K562 (cell line): ENCODE data around the gene ZBTB32. TPM values are rescaled to one million over a fixed set of nuclear protein-coding genes. Genes with fewer than 3 reads are reported as not detected.

Experiments
- CAMTA2 ChIP-seq: fragments of 250-450 bp; sonication (Bioruptor Pico); conservative IDR thresholded peaks from 2 replicates; pipeline ENCODE4 v1.5.1; 2022
- CBFA2T3 ChIP-seq: fragments of 450-650 bp; IDR thresholded peaks from 2 replicates; pipeline ENCODE4 v1.6.1; 2017
- CEBPB ChIP-seq: fragments of 450-650 bp; IDR thresholded peaks from 2 replicates; pipeline ENCODE4 v1.6.1; 2016; ENCODE audit warnings: missing genetic modification characterization, missing compliant biosample characterization
- EGR1 ChIP-seq: fragments of 450-650 bp; conservative IDR thresholded peaks from 2 replicates; pipeline ENCODE4 v1.6.1; 2017; ENCODE audit warnings: mild to moderate bottlenecking
- EP400 ChIP-seq: fragments of 450-650 bp; IDR thresholded peaks from 2 replicates; pipeline ENCODE4 v1.6.1; 2017; ENCODE audit warnings: antibody characterized with exemption, mild to moderate bottlenecking, moderate library complexity
- ETV1 ChIP-seq: fragments of 450-650 bp; conservative IDR thresholded peaks from 2 replicates; pipeline ENCODE4 v1.6.1; 2016; ENCODE audit warnings: missing genetic modification characterization, control low read depth, low read depth, missing compliant biosample characterization
- GABPB1 ChIP-seq: sonication (generic); formaldehyde crosslinking; IDR thresholded peaks from 2 replicates; pipeline ENCODE4 v1.8.0; 2022; ENCODE audit warnings: mild to moderate bottlenecking, missing genetic modification reagents
- KDM5B ChIP-seq: fragments of 200-600 bp; sonication (generic); IDR thresholded peaks from 2 replicates; pipeline ENCODE4 v1.6.1; 2012; ENCODE audit warnings: low read depth, mild to moderate bottlenecking, moderate library complexity, low read length, control low read depth, inconsistent platforms; ENCODE audit not compliant: insufficient replicate concordance
- MAFG ChIP-seq: fragments of 450-650 bp; conservative IDR thresholded peaks from 2 replicates; pipeline ENCODE4 v1.6.1; 2016; ENCODE audit warnings: missing genetic modification characterization, missing compliant biosample characterization
- MCM2 ChIP-seq: fragments of 450-650 bp; IDR thresholded peaks from 2 replicates; pipeline ENCODE4 v1.6.1; 2017; ENCODE audit warnings: low read depth, mild to moderate bottlenecking
- MEIS2 ChIP-seq: fragments of 450-650 bp; IDR thresholded peaks from 2 replicates; pipeline ENCODE4 v1.6.1; 2014; ENCODE audit warnings: mild to moderate bottlenecking; ENCODE audit not compliant: partially characterized antibody
- MTA3 ChIP-seq: fragments of 450-650 bp; formaldehyde crosslinking; IDR thresholded peaks from 2 replicates; pipeline ENCODE4 v1.6.1; 2017; ENCODE audit warnings: mild to moderate bottlenecking, borderline replicate concordance
- NONO ChIP-seq, 2 experiments: fragments of 200-400 bp in 1 of 2; fragments of 450-650 bp in 1 of 2; formaldehyde crosslinking in 1 of 2; IDR thresholded peaks; 2 replicates each; pipeline ENCODE4 v1.6.1; 2017; ENCODE audit warnings: low read depth in 2 of 2, mild to moderate bottlenecking in 2 of 2, moderate library complexity in 2 of 2, low read length in 1 of 2
- PYGO2 ChIP-seq: fragments of 450-650 bp; IDR thresholded peaks from 2 replicates; pipeline ENCODE4 v1.6.1; 2016; ENCODE audit warnings: mild to moderate bottlenecking, missing genetic modification characterization, moderate library complexity, missing compliant biosample characterization
- RCOR1 ChIP-seq, 2 experiments: IDR thresholded peaks; 2 replicates each; pipeline ENCODE4 v1.6.1; 2012; ENCODE audit warnings: low read depth in 2 of 2, low read length in 2 of 2, borderline replicate concordance in 1 of 2, improper control_type of control experiment in 1 of 2
- SMC3 ChIP-seq: conservative IDR thresholded peaks from 2 replicates; pipeline ENCODE4 v1.6.1; 2011; ENCODE audit warnings: low read depth, low read length, improper control_type of control experiment; ENCODE audit not compliant: insufficient read depth
- SREBF2 ChIP-seq: sonication (generic); formaldehyde crosslinking; IDR thresholded peaks from 2 replicates; pipeline ENCODE4 v1.4.0; 2020; ENCODE audit warnings: mild to moderate bottlenecking, missing genetic modification reagents
- SRSF7 ChIP-seq: fragments of 200-400 bp; formaldehyde crosslinking; optimal IDR thresholded peaks from 2 replicates; pipeline ENCODE3; 2017; ENCODE audit warnings: mild to moderate bottlenecking, low read depth, low read length
- TEAD4 ChIP-seq, 2 experiments: sonication (generic) in 1 of 2; formaldehyde crosslinking in 1 of 2; IDR thresholded peaks; 2 replicates each; pipeline versions ENCODE4 v1.6.1 to v1.8.0; 2012 to 2022; ENCODE audit warnings: borderline replicate concordance in 1 of 2, inconsistent platforms in 1 of 2, low read length in 1 of 2, mild to moderate bottlenecking in 1 of 2, missing genetic modification reagents in 1 of 2
- TGIF2 ChIP-seq: sonication (generic); formaldehyde crosslinking; IDR thresholded peaks from 2 replicates; pipeline ENCODE4 v1.8.1; 2022; ENCODE audit warnings: mild to moderate bottlenecking, missing genetic modification reagents, moderate library complexity
- ZBTB11 ChIP-seq, 3 experiments: fragments of 200-800 bp in 1 of 3; fragments of 250-450 bp in 1 of 3; fragments of 450-650 bp in 1 of 3; sonication (Bioruptor Pico) in 1 of 3; sonication (Bioruptor generic) in 1 of 3; formaldehyde crosslinking in 1 of 3; IDR thresholded peaks; 2 replicates each; pipeline versions ENCODE4 v1.6.1 to v1.8.0; 2016 to 2022; ENCODE audit warnings: mild to moderate bottlenecking in 2 of 3, missing genetic modification characterization in 2 of 3, missing compliant biosample characterization in 1 of 3, moderate library complexity in 1 of 3
- ZNF133 ChIP-seq: fragments of 250-450 bp; sonication (Bioruptor Pico); IDR thresholded peaks from 2 replicates; pipeline ENCODE4 v1.4.0; 2020; ENCODE audit warnings: mild to moderate bottlenecking
- ZNF778 ChIP-seq: fragments of 450-650 bp; formaldehyde crosslinking; IDR thresholded peaks from 2 replicates; pipeline ENCODE4 v1.4.0; 2020; ENCODE audit warnings: mild to moderate bottlenecking, moderate library complexity
- polyA plus RNA-seq, 8 experiments: library from polyadenylated mRNA; depleted of rRNA in 4 of 8; stranded (reverse) in 5 of 8; unstranded in 3 of 8; fragments of >200 nt; fragmentation: Nextera tagmentation in 2 of 8; fragmentation: Illumina TruSeq in 1 of 8; extraction: Ambion mirVana in 2 of 8; extraction: Trizol in 1 of 8; gene quantifications; 2 replicates each; pipeline versions ENCODE4 v1.2.1 to v1.2.3, GENCODE V29; 2011 to 2014; ENCODE audit warnings: inconsistent platforms in 1 of 8, missing spikeins in 1 of 8
- total RNA-seq, 7 experiments: library from RNA; depleted of rRNA in 6 of 7; stranded (reverse); fragments of >200 nt in 6 of 7; fragmentation: Illumina TruSeq in 2 of 7; extraction: Trizol in 2 of 7; gene quantifications; 2 replicates each; pipeline versions ENCODE4 v1.2.1 to v1.2.3, GENCODE V29; 2011 to 2021; ENCODE audit warnings: low replicate concordance in 1 of 7

The ZBTB32 gene
- total and polyA plus RNA-seq, 9 of the 15 experiments (the other 6 are each of a cell fraction or from before 2014, with no cell fraction given), result 0.20 TPM; not detected in 8

- TF ChIP-seq ZBTB11 (CRISPR knock-in tag; IDR thresholded peaks at IDR 0.05) (peak in 1 of 3 experiments; percentile 76; a peak in 2 of 6 replicates), NONO (IDR thresholded peaks at IDR 0.05; ENCODE audit: low read depth in 2 of 2, low read length in 1 of 2) (no peak), EGR1 (peak; percentile 34; the same call in 1 of the 2 replicates), SMC3 (no peak), CEBPB (tag) (peak; percentile 99), MCM2 (no peak), MEIS2 (peak; percentile 46), KDM5B (peak; percentile 84), ZNF133 (CRISPR knock-in tag) (no peak), EP400 (peak; percentile 9; the same call in 1 of the 2 replicates), ZNF778 (CRISPR knock-in tag) (no peak), SRSF7 (no peak), TEAD4 (IDR thresholded peaks at IDR 0.05; ENCODE audit: low read length) (0 out of 2 replicates have a peak, but pooled peaks have one; percentile 4), TEAD4 (CRISPR knock-in tag; IDR thresholded peaks at IDR 0.05; ENCODE audit: borderline replicate concordance) (no peak), PYGO2 (tag) (no peak), CAMTA2 (CRISPR knock-in tag) (no peak), MAFG (tag) (no peak), RCOR1 (IDR thresholded peaks at IDR 0.05; ENCODE audit: borderline replicate concordance in 1 of 2, low read depth in 2 of 2, low read length in 2 of 2) (no peak; a peak in 1 of 4 replicates), TGIF2 (no peak; the same call in 1 of the 2 replicates), GABPB1 (CRISPR knock-in tag) (peak; percentile 97), SREBF2 (CRISPR knock-in tag) (no peak), CBFA2T3 (no peak), MTA3 (no peak; the same call in 1 of the 2 replicates), ETV1 (tag) (peak; percentile 57; the same call in 1 of the 2 replicates)
Measured at GRCh38 chr19:35748106-35749020, 44.0 kb downstream of the ZBTB32 start, which contains the start of gene LIN37 (continued).
